Measurements from ENCODE around the gene UGT1A1.

DNA sequence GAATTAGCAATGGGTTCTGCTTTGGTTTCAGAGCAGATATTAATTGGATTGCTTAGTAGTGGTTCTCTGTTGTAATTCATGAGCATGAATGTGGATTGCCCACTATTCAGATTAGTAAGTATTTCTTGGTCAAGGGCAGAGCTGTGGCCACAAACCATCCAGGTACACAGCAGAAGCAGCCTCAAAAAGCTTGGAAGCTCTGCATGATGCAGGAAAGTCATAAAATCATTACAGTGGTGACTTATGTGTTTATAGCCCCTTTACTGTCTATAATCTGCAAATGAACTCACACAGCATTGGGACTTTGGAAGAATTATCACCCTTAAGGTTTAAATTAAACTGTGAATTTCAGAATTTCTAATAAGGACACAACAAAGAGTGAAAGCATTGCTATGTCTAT lies 1.9 kb upstream of the UGT1A1 start:
- TF ChIP-seq POLR2AphosphoS5 (IDR thresholded peaks at IDR 0.05) (no peak), EP300 (IDR thresholded peaks at IDR 0.05) (no peak)

Data from gastroesophageal sphincter (tissue), 2 donors.